OCI-LY3 (cell line): ENCODE data around the gene ANKRD29.

Experiments
- EZH2phosphoT487 ChIP-seq: fragments of 200-600 bp; shearing (Covaris generic); IDR thresholded peaks from 2 replicates; pipeline ENCODE4 v1.6.1; 2018; ENCODE audit warnings: antibody characterized with exemption, mixed run types, low read depth
- TF ChIP-seq, protein P1 (sequence below): fragments of 200-600, 300-600 bp; sonication (generic); IDR thresholded peaks from 2 replicates; pipeline ENCODE4 v1.5.1; 2014; ENCODE audit warnings: antibody characterized with exemption, low read length, low read depth

DNA sequence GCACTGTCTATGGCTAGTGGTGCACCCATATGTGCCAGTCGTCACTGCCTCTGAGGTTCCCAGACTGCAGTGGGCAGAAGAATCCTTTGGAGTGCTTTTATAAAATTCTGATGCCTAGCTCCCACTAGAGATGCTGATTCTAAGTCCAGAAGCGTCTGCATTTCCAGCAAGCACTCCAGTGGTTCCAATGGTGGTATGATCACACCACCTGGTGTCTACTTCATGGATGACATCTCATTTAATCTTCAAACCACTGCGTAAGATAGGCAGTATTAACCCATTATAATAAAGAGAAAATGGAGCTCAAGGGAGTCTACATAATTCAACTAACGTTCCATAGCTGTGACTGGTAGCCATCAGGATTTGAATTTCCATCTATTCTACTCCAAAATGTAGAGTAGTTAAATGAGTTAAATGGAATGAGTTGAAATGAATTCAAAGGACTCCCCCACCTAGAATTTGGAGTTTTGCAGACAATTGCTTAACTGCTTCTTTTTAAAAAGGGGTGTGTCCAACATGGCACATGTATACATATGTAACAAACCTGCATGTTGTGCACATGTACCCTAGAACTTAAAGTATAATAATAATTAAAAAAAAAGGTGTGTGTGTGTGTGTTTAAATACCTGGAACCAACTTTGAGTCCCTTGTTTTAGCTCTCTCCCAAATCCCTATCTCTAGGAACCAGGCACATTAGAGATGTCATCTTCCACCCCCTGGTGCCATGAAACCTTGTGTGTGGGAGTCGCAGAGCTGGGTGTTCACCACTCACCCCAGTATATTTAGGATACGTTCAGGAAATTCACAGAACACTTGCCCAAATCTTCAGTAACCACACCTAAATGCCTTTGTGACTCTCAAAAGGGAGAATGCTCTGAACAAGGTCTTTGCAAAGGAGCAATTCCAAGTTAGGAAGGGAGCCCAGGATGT lies 40.6 kb upstream of the ANKRD29 start:
- TF ChIP-seq, protein P1, sequence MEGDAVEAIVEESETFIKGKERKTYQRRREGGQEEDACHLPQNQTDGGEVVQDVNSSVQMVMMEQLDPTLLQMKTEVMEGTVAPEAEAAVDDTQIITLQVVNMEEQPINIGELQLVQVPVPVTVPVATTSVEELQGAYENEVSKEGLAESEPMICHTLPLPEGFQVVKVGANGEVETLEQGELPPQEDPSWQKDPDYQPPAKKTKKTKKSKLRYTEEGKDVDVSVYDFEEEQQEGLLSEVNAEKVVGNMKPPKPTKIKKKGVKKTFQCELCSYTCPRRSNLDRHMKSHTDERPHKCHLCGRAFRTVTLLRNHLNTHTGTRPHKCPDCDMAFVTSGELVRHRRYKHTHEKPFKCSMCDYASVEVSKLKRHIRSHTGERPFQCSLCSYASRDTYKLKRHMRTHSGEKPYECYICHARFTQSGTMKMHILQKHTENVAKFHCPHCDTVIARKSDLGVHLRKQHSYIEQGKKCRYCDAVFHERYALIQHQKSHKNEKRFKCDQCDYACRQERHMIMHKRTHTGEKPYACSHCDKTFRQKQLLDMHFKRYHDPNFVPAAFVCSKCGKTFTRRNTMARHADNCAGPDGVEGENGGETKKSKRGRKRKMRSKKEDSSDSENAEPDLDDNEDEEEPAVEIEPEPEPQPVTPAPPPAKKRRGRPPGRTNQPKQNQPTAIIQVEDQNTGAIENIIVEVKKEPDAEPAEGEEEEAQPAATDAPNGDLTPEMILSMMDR = peak; percentile 67
- TF ChIP-seq EZH2phosphoT487 = no peak
